ENCODE data around the gene FAM167B. TPM values are rescaled to one million over a fixed set of nuclear protein-coding genes. Genes with fewer than 3 reads are reported as not detected.

The FAM167B gene
- 0.37 and 0.57 TPM in 2 replicates for total RNA-seq (2014; rRNA removed; shearing (Covaris generic))

GRCh38 chr1:32246888-32247273 is at the start of gene FAM167B:
TSS of gene FAM167B (plus strand) at chr1:32247222. CDS start at chr1:32247422, 200 bp downstream.

GRCh38 chr1:32200226-32201010 is 46.6 kb upstream of the FAM167B start, which contains the start of gene CCDC28B:
TSS of gene CCDC28B (plus strand) at chr1:32200595. CDS start at chr1:32201936, 1,341 bp downstream.

GRCh38 chr1:32205401-32206370 is 41.3 kb upstream of the FAM167B start, which contains the start of gene IQCC:
TSS of gene IQCC (plus strand) at chr1:32205671. CDS start at chr1:32205682, 11 bp downstream.

GRCh38 chr1:32208891-32209328 is 38.1 kb upstream of the FAM167B start, which contains the start of gene DCDC2B:
TSS of gene DCDC2B (plus strand) at chr1:32209089. CDS start at chr1:32209094, 5 bp downstream.

GRCh38 chr1:32221980-32222755 is 24.9 kb upstream of the FAM167B start, which contains the start of the genes EIF3I and TMEM234:
TSS of gene EIF3I (plus strand) at chr1:32222407. CDS start at chr1:32222442, 35 bp downstream.
TSS of gene TMEM234 (minus strand) at chr1:32222353. CDS start at chr1:32222322, 31 bp downstream.

GRCh38 chr1:32250893-32251716 is 4.1 kb downstream of the FAM167B start, which contains the start of gene LCK:
TSS of gene LCK (plus strand) at chr1:32251265. CDS start at chr1:32274330, 23,065 bp downstream.

GRCh38 chr1:32291708-32292538 is 44.9 kb downstream of the FAM167B start, which contains the start of gene HDAC1:
TSS of gene HDAC1 (plus strand) at chr1:32292083. CDS start at chr1:32292170, 87 bp downstream.

Small RNA genes lying within 50 kb of the gene (small RNA-seq; reads per million reads assigned to genes)
- not detected for gene RF00017
- not detected for gene RF00019

Other genes with a start within 250 kb of the FAM167B start
- gene KHDRBS1, start 233.4 kb upstream of the FAM167B start, total RNA-seq (2014; rRNA removed; shearing (Covaris generic)): 78.7 and 97.4 TPM in 2 replicates
- 6.3 and 7.4 TPM in 2 replicates for gene TMEM39B, start 174.3 kb upstream of the FAM167B start, total RNA-seq (2014; rRNA removed; shearing (Covaris generic))
- 31.9 TPM in 2 replicates for gene KPNA6, start 139.2 kb upstream of the FAM167B start, total RNA-seq (2014; rRNA removed; shearing (Covaris generic))
- 76.9 and 78.7 TPM in 2 replicates for gene TXLNA, start 67.5 kb upstream of the FAM167B start, total RNA-seq (2014; rRNA removed; shearing (Covaris generic))
- 32.6 and 40.1 TPM in 2 replicates for gene CCDC28B, start 46.6 kb upstream of the FAM167B start, total RNA-seq (2014; rRNA removed; shearing (Covaris generic))
- gene IQCC, start 41.6 kb upstream of the FAM167B start, total RNA-seq (2014; rRNA removed; shearing (Covaris generic)): 5.8 and 6.1 TPM in 2 replicates
- gene DCDC2B, start 38.1 kb upstream of the FAM167B start, total RNA-seq (2014; rRNA removed; shearing (Covaris generic)): not detected in 2 replicates
- 12.3 and 16.0 TPM in 2 replicates for gene TMEM234, start 24.9 kb upstream of the FAM167B start, total RNA-seq (2014; rRNA removed; shearing (Covaris generic))
- 440 and 450 TPM in 2 replicates for gene EIF3I, start 24.8 kb upstream of the FAM167B start, total RNA-seq (2014; rRNA removed; shearing (Covaris generic))
- 0.30 TPM in 1 of 2 replicates, not detected in the other for gene LCK, start 4.0 kb downstream of the FAM167B start, total RNA-seq (2014; rRNA removed; shearing (Covaris generic))
- 121 and 126 TPM in 2 replicates for gene HDAC1, start 44.9 kb downstream of the FAM167B start, total RNA-seq (2014; rRNA removed; shearing (Covaris generic))
- 151 and 153 TPM in 2 replicates for gene MARCKSL1, start 89.0 kb downstream of the FAM167B start, total RNA-seq (2014; rRNA removed; shearing (Covaris generic))
- gene FAM229A, start 115.3 kb downstream of the FAM167B start, total RNA-seq (2014; rRNA removed; shearing (Covaris generic)): 4.8 and 7.3 TPM in 2 replicates
- 1.3 and 1.5 TPM in 2 replicates for gene TSSK3, start 115.3 kb downstream of the FAM167B start, total RNA-seq (2014; rRNA removed; shearing (Covaris generic))
- 54.4 and 56.0 TPM in 2 replicates for gene BSDC1, start 147.2 kb downstream of the FAM167B start, total RNA-seq (2014; rRNA removed; shearing (Covaris generic))
- 0.13 and 0.15 TPM in 2 replicates for gene ZBTB8B, start 217.8 kb downstream of the FAM167B start, total RNA-seq (2014; rRNA removed; shearing (Covaris generic))

Data from A375 (cell line).